DMS153 (cell line): ENCODE data around the gene AQP12B.

Experiments
- DNase-seq: peaks from one replicate; lab custom pipeline; 2025; lab: John Stamatoyannopoulos, UW

Gene AQP12B

DNA sequence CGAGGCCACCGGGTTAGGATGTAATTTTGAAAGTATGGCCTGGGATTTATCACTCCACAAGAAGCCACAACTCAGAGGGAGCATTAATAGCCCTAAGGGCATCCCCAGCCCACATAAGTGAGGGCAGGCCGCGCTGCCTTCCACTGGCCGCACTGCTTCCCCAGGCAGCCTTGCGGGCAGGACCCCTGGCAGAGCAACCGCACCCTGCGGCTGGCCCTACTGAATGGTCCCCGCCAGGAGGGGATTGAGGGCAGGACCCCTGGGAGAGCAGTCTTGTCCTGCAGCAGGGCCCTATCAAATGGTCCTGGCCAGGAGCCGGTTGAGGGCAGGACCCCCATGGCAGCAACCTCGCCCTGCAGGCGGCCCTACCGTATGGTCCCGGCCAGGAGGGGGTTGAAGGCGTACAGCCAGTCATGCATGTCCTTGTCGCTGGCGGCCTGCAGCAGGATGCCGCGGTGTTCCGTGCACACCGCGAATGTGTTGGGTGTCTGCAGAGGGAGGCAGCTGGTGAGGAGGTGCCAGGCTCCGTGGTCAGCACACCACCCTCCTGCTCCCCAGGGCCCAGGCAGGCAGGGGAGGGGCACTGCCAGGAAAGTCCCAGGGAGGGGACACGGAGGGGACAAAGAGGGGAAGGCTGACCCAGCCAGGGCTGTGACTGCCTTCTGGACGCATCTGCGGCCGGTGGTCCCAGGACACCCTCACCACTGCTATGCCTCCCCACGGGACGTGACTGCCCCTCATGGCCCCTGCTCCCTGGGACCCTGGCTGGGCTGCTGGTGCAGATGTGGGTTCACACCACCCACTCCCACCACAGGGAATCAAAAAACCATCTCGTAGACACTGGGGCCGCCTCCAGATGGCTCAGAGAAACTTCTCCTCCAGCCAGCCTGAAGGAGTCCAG lies 35.2 kb upstream of the AQP12B start:
- DNase-seq, result no peak

DNA sequence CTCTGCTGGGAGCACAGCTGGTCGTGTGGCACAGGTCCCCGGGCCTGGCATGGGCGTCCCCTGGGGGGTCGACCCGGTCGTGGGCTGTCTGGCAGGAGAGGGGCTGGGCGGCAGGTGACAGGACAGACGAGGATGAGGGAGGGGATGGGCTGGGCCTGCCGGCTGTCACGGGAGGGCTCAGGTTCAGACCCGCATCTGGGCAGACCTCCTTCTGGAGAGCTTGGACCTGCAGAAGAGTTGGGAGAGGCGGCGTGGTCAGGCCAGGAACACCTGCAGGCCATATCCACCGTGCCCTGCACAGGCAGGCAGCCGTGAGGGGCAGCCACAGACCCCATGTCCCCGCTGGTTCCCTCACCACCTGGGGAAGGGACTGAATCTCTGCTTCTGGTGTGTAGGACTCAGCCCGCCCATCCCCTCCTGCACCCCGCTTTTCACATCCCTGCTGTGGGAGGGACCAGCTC lies 34.5 kb upstream of the AQP12B start:
- no peak for DNase-seq

DNA sequence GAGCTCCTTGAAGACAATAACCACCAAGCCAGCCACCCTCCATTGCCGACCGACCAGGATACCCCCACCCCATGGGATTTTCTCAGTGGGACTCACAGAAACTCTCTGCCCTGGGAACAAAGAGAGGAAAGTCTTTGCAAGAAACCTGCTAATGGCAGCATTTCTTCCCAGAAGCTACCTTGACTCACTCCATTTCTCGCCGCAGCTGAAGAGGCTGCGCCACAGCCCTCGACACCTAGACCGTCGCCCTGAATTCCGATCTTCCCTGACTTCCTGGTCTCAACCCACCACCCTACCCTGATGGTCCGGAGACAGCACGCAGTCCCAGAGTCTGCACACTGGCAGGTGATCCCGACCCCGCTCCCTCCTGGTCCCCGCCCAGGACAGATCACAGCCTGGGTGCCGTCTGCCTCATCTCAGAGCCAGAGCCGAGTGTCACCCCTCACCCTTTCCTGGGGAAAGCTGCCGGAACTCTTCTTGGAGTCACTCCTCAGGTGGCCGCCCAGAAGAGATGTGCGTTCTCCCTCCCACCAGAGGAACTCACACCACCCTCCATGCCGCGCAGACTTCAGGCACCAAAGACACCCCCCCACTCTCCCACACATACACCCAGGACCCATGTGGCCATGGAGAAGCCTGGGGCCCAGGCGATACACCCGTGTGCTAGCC lies 33.6 kb upstream of the AQP12B start:
- no peak for DNase-seq

DNA sequence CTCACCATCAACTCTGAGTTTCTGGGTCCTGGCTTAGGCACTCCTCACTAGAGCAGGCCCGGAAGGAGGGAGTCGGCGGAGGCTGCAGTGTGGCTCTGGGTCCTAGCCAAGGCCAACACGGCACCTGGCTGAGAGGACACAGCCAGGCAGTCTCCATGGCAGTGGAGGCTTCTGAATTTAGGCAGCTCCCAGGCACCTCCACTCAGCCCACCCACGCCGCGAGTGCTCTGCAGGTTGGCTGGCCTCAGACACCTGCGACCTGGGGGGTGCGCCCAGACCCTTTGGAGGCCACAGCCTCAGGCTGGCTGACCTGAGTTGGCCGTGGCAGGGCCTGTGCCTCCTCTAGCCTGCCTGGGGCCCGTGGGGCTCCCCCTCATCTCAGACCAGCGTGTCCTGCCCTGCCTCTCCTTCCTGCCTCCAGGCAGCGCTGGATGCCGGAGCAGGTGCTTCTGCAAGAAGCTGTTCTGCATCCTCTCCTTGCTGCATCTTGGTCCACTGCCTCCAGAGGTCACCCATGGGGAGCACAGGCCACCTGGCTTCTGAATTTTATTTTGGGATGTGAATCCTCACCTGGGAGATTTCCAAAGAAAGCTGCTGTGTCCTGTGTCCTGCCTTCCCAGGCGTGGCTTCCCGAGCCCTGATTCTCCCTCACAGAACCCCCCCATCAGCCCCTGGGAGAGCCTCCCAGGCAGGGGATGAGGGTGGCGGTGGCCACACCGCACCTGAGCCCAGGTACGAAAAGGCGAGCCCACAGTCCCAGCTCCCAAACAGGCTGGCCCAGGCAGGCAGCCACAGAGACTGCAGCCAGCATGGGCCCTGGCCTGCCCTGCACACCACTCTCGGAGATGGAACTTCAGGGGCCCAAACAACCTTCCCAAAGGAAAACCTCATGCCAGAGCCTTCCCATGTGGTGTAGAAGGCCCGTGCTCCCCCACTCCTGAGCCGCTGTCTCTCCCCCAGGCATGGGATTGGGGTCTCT lies 32.4 kb upstream of the AQP12B start:
- no peak for DNase-seq

DNA sequence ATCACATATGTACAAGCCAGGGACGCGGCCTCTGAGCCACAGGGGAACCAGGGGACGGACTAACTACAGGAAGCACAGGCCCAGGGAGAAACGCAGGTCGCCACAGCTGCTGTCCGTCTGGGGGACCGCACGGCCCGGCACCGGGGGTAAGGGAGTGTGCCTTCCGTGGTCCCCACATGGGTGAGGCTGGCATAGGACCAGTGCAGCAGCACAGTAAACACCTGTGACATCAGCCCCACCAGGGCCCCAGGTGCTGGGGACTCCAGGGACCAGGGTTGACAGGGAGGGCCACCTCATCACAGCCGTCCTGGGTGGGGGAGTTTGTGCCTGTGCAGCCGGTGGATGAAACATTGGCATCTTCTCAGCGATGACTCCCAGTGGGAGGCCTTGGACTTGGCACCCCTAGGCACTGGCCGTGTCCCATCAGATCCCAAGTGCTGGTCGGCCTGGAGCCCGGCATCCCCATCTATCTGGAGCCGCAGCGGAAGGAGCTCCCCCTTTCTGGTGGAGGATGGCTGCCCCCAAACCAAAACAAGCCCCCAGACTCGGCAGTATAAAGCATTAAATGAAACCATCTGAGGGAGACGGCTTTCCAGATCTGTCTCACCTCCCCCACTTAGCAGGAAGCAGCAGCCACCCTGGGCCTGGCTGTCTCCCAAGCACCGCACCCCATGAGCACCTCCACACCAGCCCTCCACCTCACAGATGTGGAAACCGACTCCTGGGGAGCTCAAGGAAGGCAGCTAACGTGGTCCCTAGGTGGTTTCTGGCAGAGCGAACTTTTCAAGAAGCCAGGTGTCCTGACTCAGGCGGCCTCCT lies 31.5 kb upstream of the AQP12B start:
- DNase-seq, result no peak

DNA sequence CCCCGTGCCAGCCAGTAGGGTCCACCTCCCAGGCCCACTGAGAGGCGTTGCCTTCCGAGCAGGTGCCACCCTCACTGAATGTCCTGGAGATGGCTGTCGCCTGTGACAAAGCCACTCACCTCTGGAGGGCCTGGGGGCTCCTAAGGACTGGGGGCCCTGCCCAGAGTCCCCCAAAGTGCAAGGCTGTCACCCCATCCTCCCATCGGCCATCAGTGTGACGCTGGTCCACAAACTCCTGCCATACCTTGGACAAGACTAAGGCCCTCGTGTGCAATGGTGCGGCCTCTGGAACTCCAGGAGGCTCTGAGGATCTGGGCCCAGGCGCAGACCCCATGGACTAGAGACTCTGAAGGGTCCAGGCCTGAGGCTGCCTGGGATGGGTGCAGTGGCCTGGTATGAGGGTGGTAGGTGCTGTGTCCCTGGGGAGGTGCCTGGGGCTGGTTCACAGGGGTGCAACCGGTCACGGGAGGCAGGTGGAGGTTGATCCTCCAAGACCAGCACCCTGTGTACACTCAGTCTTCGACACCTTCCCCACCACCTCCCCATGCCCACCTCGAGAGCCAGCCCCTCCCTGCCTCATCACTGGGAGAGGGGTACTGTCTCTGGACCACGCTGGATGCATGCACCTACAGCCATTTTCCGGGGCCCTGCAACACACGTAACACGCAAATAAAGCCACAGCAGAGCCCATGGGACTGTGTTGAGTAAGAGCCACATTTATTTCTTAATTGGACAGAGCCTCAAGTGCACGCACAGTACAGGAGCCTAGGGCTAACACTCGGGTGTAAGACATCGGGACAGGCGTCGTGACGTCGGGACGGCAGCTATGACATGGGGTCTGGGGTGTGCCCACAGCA lies 30.6 kb upstream of the AQP12B start:
- no peak for DNase-seq

DNA sequence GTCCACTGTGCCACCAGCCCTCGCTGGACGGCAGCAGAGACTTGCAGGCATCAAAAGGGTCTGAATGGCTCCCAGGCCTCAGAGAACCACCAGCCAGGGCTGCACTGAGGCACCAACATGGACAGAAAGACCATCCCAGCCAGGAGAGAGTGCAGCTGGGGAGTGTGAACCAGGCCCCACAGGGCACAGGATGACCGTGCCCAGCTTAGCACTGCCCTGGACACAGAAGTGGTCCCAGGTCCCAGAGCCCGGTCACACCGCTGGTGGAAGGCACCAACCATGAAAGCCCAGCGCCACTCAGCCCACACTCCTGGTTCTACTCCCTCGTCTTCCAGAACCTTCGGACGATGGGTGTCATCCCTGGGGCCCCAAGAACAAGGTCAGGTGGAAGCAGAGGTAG lies 29.4 kb upstream of the AQP12B start:
- DNase-seq, result no peak

DNA sequence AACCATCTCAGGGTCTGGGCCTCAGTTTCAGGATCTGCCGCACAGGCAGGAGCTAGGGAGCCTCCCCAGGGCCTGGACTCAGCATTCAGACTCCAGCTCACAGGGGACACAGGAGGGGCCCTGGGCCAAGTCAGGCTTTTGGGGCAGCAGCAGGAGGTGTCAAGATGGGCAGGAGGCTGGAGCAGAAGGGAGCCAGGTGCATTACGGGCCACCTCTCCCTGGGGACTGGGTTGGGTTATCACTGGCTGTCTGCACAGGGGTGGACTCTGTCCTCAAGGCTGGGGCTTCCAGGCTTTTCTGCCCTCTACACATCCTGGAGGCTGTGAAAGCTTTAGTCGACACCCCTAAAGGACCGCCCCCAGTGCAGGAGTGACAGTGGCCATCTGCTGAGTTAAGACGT lies 29.0 kb upstream of the AQP12B start:
- no peak for DNase-seq

DNA sequence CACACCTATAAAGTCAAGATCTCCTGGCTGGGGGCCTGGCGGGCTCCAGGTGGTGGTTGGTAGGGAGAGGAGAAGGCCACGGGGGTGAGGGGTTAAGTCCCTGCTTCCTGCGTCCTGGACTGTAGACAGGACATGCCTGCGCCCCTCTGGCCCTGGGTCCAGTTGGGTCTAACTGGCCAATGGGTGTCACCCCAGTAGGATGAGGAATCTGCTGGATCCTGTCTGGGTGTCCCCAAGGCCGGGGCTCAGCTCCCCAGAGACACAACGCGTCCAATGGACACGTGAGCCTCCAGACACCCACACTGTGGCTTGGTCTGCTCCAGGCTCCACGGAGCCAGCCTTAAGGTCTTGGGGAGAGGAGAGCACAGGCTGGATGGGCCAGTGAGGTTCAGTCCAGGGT lies 28.6 kb upstream of the AQP12B start:
- no peak for DNase-seq

DNA sequence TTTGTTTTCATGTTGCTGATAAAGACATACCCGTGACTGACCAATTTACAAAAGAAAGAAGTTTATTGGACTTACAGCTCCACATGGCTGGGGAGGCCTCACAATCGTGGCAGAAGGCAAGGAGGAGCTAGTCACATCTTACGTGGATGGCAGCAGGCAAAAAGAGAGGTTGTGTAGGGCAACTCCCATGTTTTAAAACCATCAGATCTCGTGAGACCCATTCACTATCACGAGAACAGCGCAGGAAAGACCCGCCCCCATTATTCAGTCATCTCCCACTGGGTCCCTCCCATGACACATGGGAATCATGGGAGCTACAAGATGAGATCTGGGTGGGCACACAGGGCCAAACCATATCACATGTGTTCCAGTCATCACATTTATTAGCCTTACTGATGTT lies 25.8 kb upstream of the AQP12B start:
- no peak for DNase-seq

DNA sequence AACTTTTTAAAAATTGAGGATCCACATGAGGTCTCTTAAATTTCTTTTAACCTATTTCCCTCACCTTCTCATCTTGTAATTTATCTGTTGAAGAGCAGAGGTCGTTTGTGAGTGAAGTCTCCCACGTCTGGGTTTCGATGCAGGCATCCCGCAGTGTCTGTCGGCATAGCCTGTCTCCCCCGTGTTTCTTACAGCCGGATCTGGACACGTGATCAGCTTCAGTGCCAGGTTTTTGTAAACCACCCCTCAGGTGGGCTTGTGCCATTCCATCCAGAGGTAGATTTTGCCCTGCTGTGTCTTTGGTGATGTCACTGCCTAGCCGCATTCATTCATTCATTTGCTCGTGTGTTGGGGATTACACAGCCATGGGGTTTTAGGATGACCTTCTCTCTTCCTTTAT lies 25.1 kb upstream of the AQP12B start:
- DNase-seq, result no peak

DNA sequence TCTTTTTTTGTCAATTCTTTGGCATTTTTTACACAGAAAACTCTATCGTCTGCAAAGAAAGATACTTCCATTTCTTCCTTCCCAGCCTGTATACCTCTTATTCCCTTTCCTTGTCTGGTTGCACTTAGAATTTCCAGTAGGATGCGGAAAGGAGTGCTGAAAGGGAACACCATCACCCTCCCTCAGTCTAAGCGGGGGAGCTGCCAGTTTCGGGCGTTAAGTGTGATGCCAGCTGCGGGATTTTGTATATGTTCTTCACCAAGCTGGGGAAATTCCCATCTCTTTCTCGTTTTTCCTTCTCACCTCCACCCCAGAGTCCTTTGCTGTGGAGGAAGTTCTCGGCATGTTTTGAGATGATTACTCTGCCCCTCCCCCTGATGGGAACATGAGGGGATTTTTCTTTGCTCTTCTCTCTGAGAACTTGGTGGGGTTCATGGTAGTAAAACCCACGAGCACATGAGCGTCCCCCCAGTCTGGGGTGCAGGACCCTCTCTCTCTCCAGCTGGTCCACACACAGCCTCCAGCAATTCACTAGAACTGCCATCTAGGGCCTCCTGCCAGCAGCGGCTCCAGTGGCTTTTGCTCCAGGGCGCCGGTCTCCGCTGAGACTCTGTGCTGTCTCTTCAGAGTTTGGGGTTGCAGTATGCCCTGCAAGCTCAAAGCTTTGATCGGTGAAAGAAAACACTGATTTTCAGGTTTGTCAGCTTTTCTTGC lies 24.5 kb upstream of the AQP12B start:
- DNase-seq, result no peak

DNA sequence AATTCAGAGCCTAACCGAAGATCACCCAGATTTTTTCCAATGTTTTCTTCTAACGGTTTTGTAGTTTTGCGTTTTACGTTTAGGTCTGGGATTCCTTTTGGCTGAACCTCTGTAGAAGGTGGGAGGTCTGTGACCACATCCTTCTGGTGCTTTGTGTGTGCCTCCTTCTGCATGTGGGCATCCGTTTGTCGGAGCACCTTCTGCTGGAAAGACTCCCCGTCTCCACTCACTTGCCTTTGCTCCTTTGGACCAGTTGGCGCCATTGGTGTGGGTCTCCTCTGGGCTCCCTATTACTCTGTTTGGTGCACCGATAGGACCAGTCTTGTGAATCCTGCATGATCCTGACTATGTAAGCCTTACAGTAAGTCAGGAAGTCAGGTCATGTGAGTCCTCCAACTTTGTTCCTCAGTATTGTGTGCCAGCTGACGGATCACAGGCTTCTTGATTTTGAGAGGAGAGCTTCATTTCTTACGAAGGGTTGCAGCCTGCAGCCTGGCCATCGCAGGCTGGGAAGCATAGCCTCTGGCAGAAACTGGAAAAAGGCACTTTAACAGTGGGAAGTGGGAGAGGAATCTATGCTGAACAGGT lies 22.6 kb upstream of the AQP12B start:
- no peak for DNase-seq

DNA sequence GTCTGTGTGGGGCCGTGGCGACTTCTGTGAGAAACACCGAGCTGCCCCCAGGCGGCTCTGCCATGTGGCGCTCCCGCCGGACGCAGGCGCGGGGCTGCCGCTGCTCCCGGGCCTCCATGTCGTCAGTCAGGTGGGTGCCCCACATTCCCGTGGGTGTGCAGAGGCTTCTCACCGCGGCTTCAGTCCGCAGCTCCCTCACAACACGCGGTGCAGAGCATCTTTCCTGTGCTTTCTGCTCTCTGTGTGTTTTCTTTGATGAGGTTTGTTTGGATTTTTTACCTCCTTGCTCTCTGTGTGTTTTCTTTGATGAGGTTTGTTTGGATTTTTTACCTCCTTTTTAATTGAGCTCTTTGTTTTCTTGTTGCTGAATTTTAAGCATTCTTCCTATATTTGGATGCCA lies 22.0 kb upstream of the AQP12B start:
- no peak for DNase-seq

DNA sequence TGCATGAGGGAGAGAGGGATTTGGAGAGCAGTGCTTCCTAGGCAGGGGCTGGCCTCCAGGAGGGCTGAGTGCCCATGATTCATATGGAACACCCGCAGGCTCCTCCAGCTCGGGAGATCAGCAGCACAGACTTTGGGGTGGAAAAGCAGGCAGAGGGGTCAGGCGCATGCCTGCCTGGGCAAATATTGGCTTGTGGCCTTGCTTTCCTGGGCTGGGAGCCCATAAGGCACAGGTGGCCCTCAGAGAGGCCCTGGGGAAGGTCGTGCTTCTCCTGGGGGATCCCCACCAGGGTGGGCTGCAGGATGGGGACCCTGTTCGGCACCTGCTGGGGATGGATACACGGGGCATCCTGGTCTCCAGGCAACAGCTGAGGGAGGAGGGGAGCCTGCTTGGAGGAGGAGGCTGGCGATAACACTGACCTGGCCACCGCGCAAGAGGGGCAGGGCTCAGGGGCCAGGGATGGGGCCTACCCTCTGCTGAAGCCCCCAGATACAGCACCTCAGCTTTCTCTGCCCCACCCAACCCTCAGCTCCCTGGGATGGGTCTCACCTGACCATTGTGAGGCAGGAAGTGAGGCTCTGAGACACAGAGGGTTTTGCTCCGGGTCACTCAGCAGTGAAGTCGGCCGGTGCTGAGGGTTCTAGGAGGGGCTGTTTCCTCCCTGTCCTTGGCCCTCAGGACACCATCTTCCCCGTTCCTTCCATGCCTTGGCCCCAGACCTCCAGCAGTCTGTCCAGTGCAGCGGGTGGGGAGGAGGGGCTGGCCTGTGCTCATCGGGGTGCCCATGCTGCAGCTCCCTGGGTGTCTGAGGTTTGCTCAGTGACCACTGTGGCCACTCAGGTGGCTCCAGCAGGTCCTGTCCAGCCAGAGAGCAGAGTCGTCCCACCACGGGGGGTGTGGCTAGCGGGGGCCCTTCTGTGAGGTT lies 21.0 kb upstream of the AQP12B start:
- no peak for DNase-seq

DNA sequence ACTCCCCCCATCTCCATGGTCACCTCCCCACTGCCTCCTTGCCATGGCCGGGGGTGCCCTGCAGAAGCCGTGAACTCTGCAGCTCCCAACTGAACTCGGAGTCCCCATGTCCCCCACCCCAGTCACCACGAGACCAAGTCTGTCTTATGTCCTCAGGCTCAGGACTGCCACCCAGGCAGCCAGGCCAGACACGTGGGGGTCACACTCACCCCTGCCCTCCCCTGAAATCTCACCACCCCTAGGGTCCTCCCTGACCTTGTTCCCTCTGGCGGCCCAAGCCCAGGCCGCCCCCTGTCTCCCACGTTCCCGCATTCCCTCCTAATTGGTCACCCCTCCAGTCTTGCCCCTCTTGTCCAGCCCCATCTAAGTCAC lies 19.9 kb upstream of the AQP12B start:
- no peak for DNase-seq

DNA sequence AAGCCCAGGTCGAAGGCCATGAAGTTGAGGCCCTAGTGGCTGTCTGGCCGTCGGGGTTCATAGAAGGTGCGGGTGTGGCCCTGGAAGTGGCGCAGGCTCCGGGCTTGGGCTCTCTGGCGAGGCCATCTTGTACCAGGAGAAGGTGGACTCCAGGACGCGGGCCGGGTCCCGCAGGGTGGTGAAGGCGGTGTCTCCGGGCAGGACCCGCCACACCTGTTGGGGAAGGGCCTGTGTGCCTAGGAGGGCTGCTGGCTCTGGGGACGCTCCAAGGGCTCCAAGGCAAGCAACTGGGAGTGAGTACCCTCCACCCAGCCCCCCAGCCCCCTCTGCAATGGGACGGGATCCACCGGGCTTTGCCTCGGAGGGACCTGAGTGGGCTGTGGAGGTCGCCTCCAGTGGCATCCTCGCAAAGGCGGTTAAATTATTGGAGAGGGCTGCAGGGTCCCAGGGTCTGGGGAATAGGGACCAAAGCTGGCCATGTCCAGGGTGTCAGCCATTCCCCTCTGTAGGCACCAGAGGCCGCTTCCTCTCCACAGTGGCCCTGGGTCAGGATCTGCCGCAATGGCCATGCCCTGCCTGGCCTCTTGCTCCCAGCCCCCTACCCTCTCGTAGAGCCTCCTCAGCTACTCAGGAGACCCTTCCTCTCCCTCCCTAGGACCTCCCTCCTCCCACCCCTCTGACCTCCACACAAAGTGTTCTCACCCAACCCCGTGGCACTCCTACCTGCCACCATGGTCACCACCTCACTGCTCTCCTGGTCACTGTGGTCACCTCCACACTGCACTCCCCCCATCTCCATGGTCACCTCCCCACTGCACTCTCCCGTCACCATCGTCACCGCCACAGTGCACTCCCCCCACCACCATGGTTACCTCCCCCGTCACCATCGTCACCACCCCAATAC lies 19.3 kb upstream of the AQP12B start:
- no peak for DNase-seq
